ENCODE measurements around the gene PHF1. TPM values are rescaled to one million over a fixed set of nuclear protein-coding genes. Genes with fewer than 3 reads are reported as not detected.
"Not testable (repeated sequence)": the region's sequence is repeated elsewhere in the genome, so short reads cannot be mapped to it uniquely, and the experiment has no call there.

The PHF1 gene
- polyA plus RNA-seq, 3 donors: 3.0 to 90.2 (median 3.5) TPM

- peak overlapping the region in 3 of 7 donors; percentile 36 to 70 (median 41) for H3K27ac Mint-ChIP-seq
- H3K36me3 Mint-ChIP-seq; H3K36me3 ChIP-seq (replicated peaks in 1 of 2; ENCODE audit: control insufficient read depth in 1 of 2, insufficient read depth in 2 of 2, low read length in 2 of 2); H3K9me3 ChIP-seq (replicated peaks in 1 of 2; ENCODE audit: control insufficient read depth in 1 of 2, insufficient read depth in 1 of 2, low read length in 2 of 2); H3K4me1 Mint-ChIP-seq; DNase-seq; H3K4me3 ChIP-seq (replicated peaks in 1 of 3; ENCODE audit: low read depth in 2 of 3, low read length in 3 of 3); H3K27me3 ChIP-seq (ENCODE audit: control insufficient read depth in 2 of 2, insufficient read depth in 2 of 2, low read length in 2 of 2); H4K20me1 ChIP-seq (ENCODE audit: insufficient read depth, low read length); H3K27ac ChIP-seq (ENCODE audit: low read depth in 1 of 2, low read length in 2 of 2); H3K4me3 Mint-ChIP-seq; H3K9me3 Mint-ChIP-seq; H3K79me2 ChIP-seq (ENCODE audit: insufficient read depth, low read length); intact Hi-C loops (cut with micrococcal nuclease); H3K9ac ChIP-seq (ENCODE audit: insufficient read depth, low read length, poor library complexity, severe bottlenecking); H3K4me1 ChIP-seq (ENCODE audit: control insufficient read depth in 1 of 2, insufficient read depth in 2 of 2, low read length in 2 of 2); H3K27me3 Mint-ChIP-seq (ENCODE audit: low read depth in 3 of 3); H3K4me2 ChIP-seq (replicated peaks; ENCODE audit: extremely low read depth, low read length, poor library complexity, severe bottlenecking): not testable (repeated sequence)
- 97% methylated on average over 8 of the region's 10 CpGs for WGBS (ENCODE audit: insufficient coverage)
- peak overlapping the region; percentile 21 for H2AFZ ChIP-seq (ENCODE audit: insufficient read depth, low read depth, low read length, poor library complexity, severe bottlenecking)
Measured at GRCh38 chr6:33365206-33365971, 45.4 kb upstream of the PHF1 start.

- H3K4me3 Mint-ChIP-seq: no peak overlapping the region
- H3K36me3 ChIP-seq (replicated peaks in 1 of 2; ENCODE audit: control insufficient read depth in 1 of 2, insufficient read depth in 2 of 2, low read length in 2 of 2): no peaks in the 10 kb centered on the region
- DNase-seq: no peak
- H3K27me3 Mint-ChIP-seq (ENCODE audit: low read depth in 3 of 3): peaks cover 0 to 5% (median 0%) of the 10 kb centered on the region in 3 donors
- H3K9me3 ChIP-seq (replicated peaks in 1 of 2; ENCODE audit: control insufficient read depth in 1 of 2, insufficient read depth in 1 of 2, low read length in 2 of 2): no peaks in the 10 kb centered on the region
- H3K36me3 Mint-ChIP-seq: no peaks in the 10 kb centered on the region
- H3K27ac ChIP-seq (ENCODE audit: low read depth in 1 of 2, low read length in 2 of 2): no peak overlapping the region
- WGBS (ENCODE audit: insufficient coverage): no CpG with 5 or more reads among the region's 8 CpGs
- H3K9me3 Mint-ChIP-seq: peaks cover 0 to 2% (median 0%) of the 10 kb centered on the region in 7 donors
- no peak overlapping the region for H2AFZ ChIP-seq (ENCODE audit: insufficient read depth, low read depth, low read length, poor library complexity, severe bottlenecking)
- no peak overlapping the region for H3K9ac ChIP-seq (ENCODE audit: insufficient read depth, low read length, poor library complexity, severe bottlenecking)
- intact Hi-C loops (cut with micrococcal nuclease): no loop called here
- peaks cover 4% of the 10 kb centered on the region for H3K4me1 Mint-ChIP-seq
- no peaks in the 10 kb centered on the region for H4K20me1 ChIP-seq (ENCODE audit: insufficient read depth, low read length)
- TF ChIP-seq CTCF (IDR thresholded peaks at IDR 0.05): no peak
- H3K4me3 ChIP-seq (replicated peaks in 1 of 3; ENCODE audit: low read depth in 2 of 3, low read length in 3 of 3): no peak overlapping the region
- H3K27me3 ChIP-seq (ENCODE audit: control insufficient read depth in 2 of 2, insufficient read depth in 2 of 2, low read length in 2 of 2): no peaks in the 10 kb centered on the region
- H3K4me2 ChIP-seq (replicated peaks; ENCODE audit: extremely low read depth, low read length, poor library complexity, severe bottlenecking): no peak overlapping the region
- H3K4me1 ChIP-seq (ENCODE audit: control insufficient read depth in 1 of 2, insufficient read depth in 2 of 2, low read length in 2 of 2): peaks cover 0 to 1% of the 10 kb centered on the region in 2 donors
- H3K79me2 ChIP-seq (ENCODE audit: insufficient read depth, low read length): no peaks in the 10 kb centered on the region
- H3K27ac Mint-ChIP-seq: no peak overlapping the region
Measured at GRCh38 chr6:33367009-33367714, 43.7 kb upstream of the PHF1 start.

GRCh38 chr6:33367715-33368025 is 43.1 kb upstream of the PHF1 start:
- H3K4me3 Mint-ChIP-seq; intact Hi-C loops (cut with micrococcal nuclease); H3K9me3 Mint-ChIP-seq; H3K27ac ChIP-seq (ENCODE audit: low read depth in 1 of 2, low read length in 2 of 2); H3K4me1 ChIP-seq (ENCODE audit: control insufficient read depth in 1 of 2, insufficient read depth in 2 of 2, low read length in 2 of 2); H4K20me1 ChIP-seq (ENCODE audit: insufficient read depth, low read length); H3K36me3 ChIP-seq (replicated peaks in 1 of 2; ENCODE audit: control insufficient read depth in 1 of 2, insufficient read depth in 2 of 2, low read length in 2 of 2); H3K9me3 ChIP-seq (replicated peaks in 1 of 2; ENCODE audit: control insufficient read depth in 1 of 2, insufficient read depth in 1 of 2, low read length in 2 of 2); H3K4me1 Mint-ChIP-seq; H2AFZ ChIP-seq (ENCODE audit: insufficient read depth, low read depth, low read length, poor library complexity, severe bottlenecking); H3K4me2 ChIP-seq (replicated peaks; ENCODE audit: extremely low read depth, low read length, poor library complexity, severe bottlenecking); H3K4me3 ChIP-seq (replicated peaks in 1 of 3; ENCODE audit: low read depth in 2 of 3, low read length in 3 of 3); H3K36me3 Mint-ChIP-seq; H3K9ac ChIP-seq (ENCODE audit: insufficient read depth, low read length, poor library complexity, severe bottlenecking); H3K27ac Mint-ChIP-seq; H3K27me3 Mint-ChIP-seq (ENCODE audit: low read depth in 3 of 3); DNase-seq; H3K79me2 ChIP-seq (ENCODE audit: insufficient read depth, low read length); H3K27me3 ChIP-seq (ENCODE audit: control insufficient read depth in 2 of 2, insufficient read depth in 2 of 2, low read length in 2 of 2): not testable (repeated sequence)
- 100% methylated on average over 3 of the region's 5 CpGs for WGBS (ENCODE audit: insufficient coverage)

GRCh38 chr6:33371901-33372300 is 38.9 kb upstream of the PHF1 start:
- H3K27me3 ChIP-seq (ENCODE audit: control insufficient read depth in 2 of 2, insufficient read depth in 2 of 2, low read length in 2 of 2); intact Hi-C loops (cut with micrococcal nuclease); H3K27ac Mint-ChIP-seq: not testable (repeated sequence)

More at GRCh38 chr6:33371901-33372300, 38.9 kb upstream of the PHF1 start:
- not testable (repeated sequence) for H3K27ac ChIP-seq (ENCODE audit: low read depth in 1 of 2, low read length in 2 of 2); H2AFZ ChIP-seq (ENCODE audit: insufficient read depth, low read depth, low read length, poor library complexity, severe bottlenecking); H3K4me3 Mint-ChIP-seq; H3K4me3 ChIP-seq (replicated peaks in 1 of 3; ENCODE audit: low read depth in 2 of 3, low read length in 3 of 3); H4K20me1 ChIP-seq (ENCODE audit: insufficient read depth, low read length); DNase-seq; H3K9me3 ChIP-seq (replicated peaks in 1 of 2; ENCODE audit: control insufficient read depth in 1 of 2, insufficient read depth in 1 of 2, low read length in 2 of 2); H3K79me2 ChIP-seq (ENCODE audit: insufficient read depth, low read length); H3K36me3 Mint-ChIP-seq; H3K27me3 Mint-ChIP-seq (ENCODE audit: low read depth in 3 of 3); H3K9ac ChIP-seq (ENCODE audit: insufficient read depth, low read length, poor library complexity, severe bottlenecking); H3K4me2 ChIP-seq (replicated peaks; ENCODE audit: extremely low read depth, low read length, poor library complexity, severe bottlenecking); H3K36me3 ChIP-seq (replicated peaks in 1 of 2; ENCODE audit: control insufficient read depth in 1 of 2, insufficient read depth in 2 of 2, low read length in 2 of 2); H3K9me3 Mint-ChIP-seq
- 95% methylated on average over 4 of the region's 8 CpGs for WGBS (ENCODE audit: insufficient coverage)
- H3K4me1 Mint-ChIP-seq: peaks cover 40% of the 10 kb centered on the region
- H3K4me1 ChIP-seq (ENCODE audit: control insufficient read depth in 1 of 2, insufficient read depth in 2 of 2, low read length in 2 of 2): peaks cover 43 to 48% of the 10 kb centered on the region in 2 donors

Measured in CD14-positive monocyte (primary cell).